OCI-LY7 (cell line): ENCODE results near the gene RRP7A. TPM values are rescaled to one million over a fixed set of nuclear protein-coding genes. Genes with fewer than 3 reads are reported as not detected.
"Not testable (repeated sequence)": the region's sequence is repeated elsewhere in the genome, so short reads cannot be mapped to it uniquely, and the experiment has no call there.

Source experiments
- Bru-seq: library from RNA; stranded (reverse); fragments of 400-500 nt; gene quantifications from one replicate; lab custom pipeline; 2021; lab: Mats Ljungman, UMichigan
- BruChase-seq, 2 experiments: library from RNA; stranded (reverse); fragments of 400-500 nt; gene quantifications; one replicate each; lab custom pipeline; 2021; lab: Mats Ljungman, UMichigan
- BruUV-seq: library from RNA; stranded (reverse); fragments of 400-500 nt; replicated peaks from 2 replicates; lab custom pipeline; 2021; lab: Mats Ljungman, UMichigan
- CTCF ChIA-PET: fragments of 300-600 bp; sonication (Branson Sonifier 250); formaldehyde crosslinking; loops from one replicate; lab custom pipeline; 2022; ENCODE audit warnings: antibody characterized with exemption; ENCODE audit not compliant: unreplicated experiment; lab: Charles Lee
- POLR2A ChIA-PET: fragments of 300-600 bp; sonication (Branson Sonifier 250); formaldehyde crosslinking; loops from one replicate; lab custom pipeline; 2022; ENCODE audit warnings: antibody characterized with exemption; lab: Charles Lee
- DNase-seq: peaks from one replicate; pipeline ENCODE4 v3.0.0-alpha.2; 2015; ENCODE audit warnings: low spot score
- H2AFZ ChIP-seq: fragments of 200-600 bp; sonication (generic), shearing (Covaris generic); 2 replicates; pipeline ENCODE4 v1.6.1; 2014; ENCODE audit warnings: mild to moderate bottlenecking, antibody characterized with exemption, low read length, moderate library complexity
- H3K27ac ChIP-seq: fragments of 200-600 bp; sonication (generic); 2 replicates; pipeline ENCODE4 v1.5.1; 2014; ENCODE audit warnings: mixed run types, low read depth, mild to moderate bottlenecking, moderate library complexity, low read length, inconsistent platforms; ENCODE audit not compliant: poor library complexity, severe bottlenecking
- H3K36me3 ChIP-seq: fragments of 200-600 bp; sonication (generic); 2 replicates; pipeline ENCODE4 v1.6.1; 2014; ENCODE audit warnings: mild to moderate bottlenecking, antibody characterized with exemption, low read length, moderate library complexity, mixed read lengths; ENCODE audit not compliant: insufficient read depth
- H3K4me1 ChIP-seq: fragments of 200-600 bp; sonication (generic); 2 replicates; pipeline ENCODE4 v1.5.1; 2014; ENCODE audit warnings: mild to moderate bottlenecking, low read length; ENCODE audit not compliant: insufficient read depth, poor library complexity, severe bottlenecking
- H3K4me2 ChIP-seq: fragments of 200-600 bp; sonication (generic); 2 replicates; pipeline ENCODE4 v1.6.1; 2014; ENCODE audit warnings: mild to moderate bottlenecking, low read length
- H3K4me3 ChIP-seq: fragments of 200-600 bp; sonication (generic); 2 replicates; pipeline ENCODE4 v1.5.1; 2014; ENCODE audit warnings: mild to moderate bottlenecking, low read depth, low read length; ENCODE audit not compliant: poor library complexity, severe bottlenecking
- H3K79me2 ChIP-seq: fragments of 200-600 bp; sonication (generic); 2 replicates; pipeline ENCODE4 v1.6.1; 2016; ENCODE audit warnings: low read depth, mild to moderate bottlenecking, low read length, moderate library complexity, mixed read lengths; ENCODE audit not compliant: insufficient read depth
- H3K9me2 ChIP-seq: fragments of 200-600 bp; sonication (generic); 2 replicates; pipeline ENCODE4 v1.6.1; 2016; ENCODE audit warnings: mild to moderate bottlenecking, low read length, mixed read lengths; ENCODE audit not compliant: insufficient read depth
- H3K9me3 ChIP-seq: fragments of 200-600 bp; sonication (generic); 2 replicates; pipeline ENCODE4 v1.6.1; 2014; ENCODE audit warnings: mild to moderate bottlenecking, mixed run types, low read length, mixed read lengths
- H4K20me1 ChIP-seq: fragments of 200-600 bp; sonication (generic); 2 replicates; pipeline ENCODE4 v1.6.1; 2014; ENCODE audit warnings: mild to moderate bottlenecking, antibody characterized with exemption, low read length, moderate library complexity, mixed read lengths; ENCODE audit not compliant: insufficient read depth
- EZH2phosphoT487 ChIP-seq: fragments of 200-600 bp; sonication (generic); IDR thresholded peaks from 2 replicates; pipeline ENCODE4 v1.6.1; 2018; ENCODE audit warnings: low read depth, borderline replicate concordance, mild to moderate bottlenecking, mixed run types, antibody characterized with exemption, low read length, moderate library complexity, mixed read lengths
- intact Hi-C: fragments of 100-400 bp; cut with micrococcal nuclease; formaldehyde crosslinking; loops from one replicate; pipeline ENCODE4 v1.10.0; 2022; ENCODE audit not compliant: unreplicated experiment
- long read RNA-seq: library from polyadenylated mRNA; stranded (forward); transcript quantifications from one replicate; pipeline ENCODE4 v2.0.0, GENCODE V29; 2022
- total RNA-seq, 2 experiments: library from RNA; depleted of rRNA in 1 of 2; stranded (reverse); fragments of >200 nt in 1 of 2; shearing (Covaris generic) in 1 of 2; gene quantifications; 2 replicates each; pipeline ENCODE4 v1.2.3, GENCODE V29; 2014 to 2022
- TF ChIP-seq, protein P1 (sequence below): fragments of 200-600 bp; sonication (generic); conservative IDR thresholded peaks from 2 replicates; pipeline ENCODE4 v1.5.1; 2014; ENCODE audit warnings: mild to moderate bottlenecking, antibody characterized with exemption, low read length, moderate library complexity, mixed read lengths

RRP7A gene
- total RNA-seq (2014; rRNA removed; shearing (Covaris generic)) (125 and 137 TPM in 2 replicates), total RNA-seq (2022) (149 and 172 TPM in 2 replicates), Bru-seq, nascent RNA (percentile 93 among the genes with signal in this experiment), BruChase-seq, experiment 1, labeled RNA remaining after a 6-hour chase (percentile 94 among the genes with signal in this experiment), BruChase-seq, experiment 2, labeled RNA remaining after a 2-hour chase (percentile 96 among the genes with signal in this experiment)
- long read RNA-seq, transcript RRP7A-201 (7 exons, 3,801 nt): major isoform, 494 of 561 reads
- long read RNA-seq, partial matches to known transcripts: 17 of 561 reads
- long read RNA-seq, other reads (novel, unspliced or antisense): 50 of 561 reads

DNA sequence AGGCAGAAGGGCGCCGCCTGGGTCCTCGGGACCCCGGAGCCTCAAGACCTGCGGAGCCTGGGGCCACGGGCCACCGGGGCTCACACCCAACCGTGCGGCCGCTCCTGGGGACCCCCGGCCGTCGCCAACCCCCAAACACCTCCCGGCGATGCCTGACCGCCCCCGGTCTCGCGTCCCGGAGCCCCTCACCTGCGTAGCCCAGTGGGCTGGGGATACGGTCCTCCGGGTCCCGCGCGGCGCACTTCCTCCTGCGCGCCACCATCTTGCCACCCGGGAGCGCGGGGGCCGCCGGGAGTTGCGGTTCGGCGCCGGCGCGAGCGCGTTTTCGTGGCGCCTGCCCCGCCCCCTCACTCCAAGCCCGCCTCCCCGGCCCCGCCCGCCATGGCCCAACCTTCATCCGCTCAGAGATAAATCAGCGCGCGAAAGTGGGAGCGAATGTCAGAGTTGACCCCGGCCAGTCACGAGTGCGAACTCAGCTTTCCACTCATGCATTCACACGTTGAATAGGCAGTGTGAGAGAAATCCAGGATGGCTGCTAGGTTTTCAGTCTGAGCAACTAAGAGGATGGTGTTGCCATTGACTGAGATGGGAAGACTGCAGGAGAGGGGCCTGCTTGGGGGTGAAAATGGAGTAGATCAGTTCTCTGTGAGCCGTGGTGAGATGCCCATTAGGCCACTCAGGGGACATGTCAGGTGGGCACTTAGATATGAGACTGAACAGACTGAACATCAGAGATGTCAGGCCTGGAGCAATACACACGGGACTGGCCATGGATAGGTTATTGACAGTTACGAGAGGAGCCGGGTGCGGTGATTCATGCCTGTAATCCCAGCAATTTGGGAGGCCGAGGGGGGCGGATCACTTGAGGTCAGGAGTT, at the start of gene RRP7A:
TSS of gene RRP7A (minus strand) at position 272 of the 877 bp plus-strand sequence. CDS start at position 262, 10 bp downstream.
- Histone ChIP-seq H3K9me2 (no peaks in the 10 kb centered on the region), H3K9me3 (no peaks in the 10 kb centered on the region), H3K4me2 (peak within 1 kb of the TSS; percentile 99), H3K4me1 (peaks cover 34% of the 10 kb centered on the region), H3K4me3 (peak within 1 kb of the TSS; percentile 95), H2AFZ (peak within 1 kb of the TSS; percentile 84), H3K36me3 (peaks cover 34% of the 10 kb centered on the region), H3K27ac (peak within 1 kb of the TSS; percentile 79), H3K79me2 (peaks cover 45% of the 10 kb centered on the region), H4K20me1 (peaks cover 12% of the 10 kb centered on the region; the same call in 1 of the 2 replicates)
- POLR2A ChIA-PET: no interaction called here
- intact Hi-C loops: loop anchor here (5.0 kb wide), 1 partner anchor 33 kb away; the partner anchor contains the start of gene SERHL2
- BruUV-seq: no TSS peak
- DNase-seq: peak; percentile 85
- TF ChIP-seq EZH2phosphoT487: no peak
- TF ChIP-seq, protein P1, sequence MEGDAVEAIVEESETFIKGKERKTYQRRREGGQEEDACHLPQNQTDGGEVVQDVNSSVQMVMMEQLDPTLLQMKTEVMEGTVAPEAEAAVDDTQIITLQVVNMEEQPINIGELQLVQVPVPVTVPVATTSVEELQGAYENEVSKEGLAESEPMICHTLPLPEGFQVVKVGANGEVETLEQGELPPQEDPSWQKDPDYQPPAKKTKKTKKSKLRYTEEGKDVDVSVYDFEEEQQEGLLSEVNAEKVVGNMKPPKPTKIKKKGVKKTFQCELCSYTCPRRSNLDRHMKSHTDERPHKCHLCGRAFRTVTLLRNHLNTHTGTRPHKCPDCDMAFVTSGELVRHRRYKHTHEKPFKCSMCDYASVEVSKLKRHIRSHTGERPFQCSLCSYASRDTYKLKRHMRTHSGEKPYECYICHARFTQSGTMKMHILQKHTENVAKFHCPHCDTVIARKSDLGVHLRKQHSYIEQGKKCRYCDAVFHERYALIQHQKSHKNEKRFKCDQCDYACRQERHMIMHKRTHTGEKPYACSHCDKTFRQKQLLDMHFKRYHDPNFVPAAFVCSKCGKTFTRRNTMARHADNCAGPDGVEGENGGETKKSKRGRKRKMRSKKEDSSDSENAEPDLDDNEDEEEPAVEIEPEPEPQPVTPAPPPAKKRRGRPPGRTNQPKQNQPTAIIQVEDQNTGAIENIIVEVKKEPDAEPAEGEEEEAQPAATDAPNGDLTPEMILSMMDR: no peak
- CTCF ChIA-PET: no interaction called here

DNA sequence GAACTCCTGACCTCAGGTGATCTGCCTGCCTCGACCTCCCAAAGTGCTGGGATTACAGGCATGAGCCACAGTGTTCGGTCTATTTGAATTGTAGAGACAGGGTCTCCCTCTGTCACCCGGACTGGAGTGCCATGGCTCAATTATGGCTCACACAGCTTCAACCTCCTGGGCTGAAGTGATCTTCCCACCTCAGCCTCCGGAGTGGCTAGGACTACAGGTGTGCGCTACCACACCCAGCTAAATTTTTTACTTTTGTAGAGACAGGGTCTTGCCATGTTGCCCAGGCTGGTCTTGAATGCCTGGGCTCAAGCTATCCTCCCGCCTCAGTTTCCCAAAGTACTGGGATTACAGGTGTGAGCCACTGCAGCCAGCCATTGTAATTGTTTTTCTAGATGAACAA, 48.4 kb upstream of the RRP7A start:
- H3K4me3 ChIP-seq, H3K9me2 ChIP-seq, H3K79me2 ChIP-seq, H4K20me1 ChIP-seq, H3K9me3 ChIP-seq, BruUV-seq, DNase-seq, H3K4me1 ChIP-seq, H3K4me2 ChIP-seq, H2AFZ ChIP-seq, CTCF ChIA-PET, intact Hi-C loops, H3K27ac ChIP-seq: not testable (repeated sequence)
- peaks cover 82% of the 10 kb centered on the region for H3K36me3 ChIP-seq
- POLR2A ChIA-PET: interaction anchor here (1.1 kb wide), 1 partner anchor 14 kb away, joined by 3 read pairs; no protein-coding TSS in a partner anchor

- H3K79me2 ChIP-seq: no peaks in the 10 kb centered on the region
- H3K27ac ChIP-seq: no peak overlapping the region
- intact Hi-C loops: no loop called here
- no peak overlapping the region for H3K4me3 ChIP-seq
- no peaks in the 10 kb centered on the region for H3K9me3 ChIP-seq
- POLR2A ChIA-PET: no interaction called here
- CTCF ChIA-PET: no interaction called here
- no peak for TF ChIP-seq EZH2phosphoT487
- TF ChIP-seq, protein P1: no peak
- H3K36me3 ChIP-seq: peaks cover 74% of the 10 kb centered on the region
- DNase-seq: no peak
- H3K4me1 ChIP-seq: peaks cover 25% of the 10 kb centered on the region
- no peaks in the 10 kb centered on the region for H3K9me2 ChIP-seq
- BruUV-seq: no TSS peak
- H3K4me2 ChIP-seq: no peak overlapping the region
- no peaks in the 10 kb centered on the region for H4K20me1 ChIP-seq
- H2AFZ ChIP-seq: no peak overlapping the region
Measured at GRCh38 chr22:42565956-42566355, 46.4 kb upstream of the RRP7A start.
